Gastrocnemius medialis (tissue), 4 donors: ENCODE measurements around the gene NLGN4X.

Source experiments
- CTCF ChIP-seq, 5 experiments: fragments of 450-650 bp in 3 of 5; fragments of 200-600 bp in 2 of 5; sonication (generic) in 2 of 5; IDR thresholded peaks in 4 of 5; conservative IDR thresholded peaks in 1 of 5; 1 replicate in 4 of 5; 2 replicates in 1 of 5; pipeline ENCODE4 v1.5.1; 2016 to 2019; ENCODE audit warnings: antibody characterized with exemption in 5 of 5, mild to moderate bottlenecking in 3 of 5, moderate library complexity in 3 of 5
- POLR2A ChIP-seq, 2 donors: fragments of 450-650 bp; IDR thresholded peaks; one replicate each; pipeline ENCODE4 v1.6.1; 2017; ENCODE audit warnings: antibody characterized with exemption in 2 of 2, mild to moderate bottlenecking in 2 of 2, moderate library complexity in 2 of 2

- TF ChIP-seq CTCF (IDR thresholded peaks at IDR 0.05 in 4 of 5, conservative IDR thresholded peaks at IDR 0.05 in 1 of 5) (no peak), POLR2A (IDR thresholded peaks at IDR 0.05) (no peak)
Observed at GRCh38 chrX:6170424-6170823, 58.2 kb downstream of the NLGN4X start.
